Hepatocyte (in vitro differentiated cells): ENCODE data around the gene GPR35. TPM values are rescaled to one million over a fixed set of nuclear protein-coding genes. Genes with fewer than 3 reads are reported as not detected.

Source experiments
- DNase-seq: peaks from one replicate; pipeline ENCODE4 v3.0.0-alpha.2; 2016; ENCODE audit warnings: low spot score
- H2AFZ ChIP-seq: fragments of 200-600 bp; sonication (generic); 2 replicates; pipeline ENCODE4 v1.6.0; 2016; ENCODE audit warnings: antibody characterized with exemption, mild to moderate bottlenecking
- H3K27ac ChIP-seq: fragments of 200-600 bp; sonication (generic); 2 replicates; pipeline ENCODE4 v1.5.1; 2016; ENCODE audit warnings: mild to moderate bottlenecking
- H3K27me3 ChIP-seq: fragments of 200-600 bp; sonication (generic); 2 replicates; pipeline ENCODE4 v1.6.1; 2016
- H3K36me3 ChIP-seq: fragments of 200-600 bp; sonication (generic); replicated peaks from 2 replicates; pipeline ENCODE4 v1.5.1; 2016; ENCODE audit warnings: low read depth; ENCODE audit not compliant: insufficient read depth
- H3K4me1 ChIP-seq: fragments of 200-600 bp; sonication (generic); 2 replicates; pipeline ENCODE4 v1.5.1; 2016; ENCODE audit warnings: mild to moderate bottlenecking, moderate library complexity; ENCODE audit not compliant: insufficient read depth
- H3K4me2 ChIP-seq: fragments of 200-600 bp; sonication (generic); 2 replicates; pipeline ENCODE4 v1.6.0; 2016
- H3K4me3 ChIP-seq: fragments of 200-600 bp; sonication (generic); 2 replicates; pipeline ENCODE4 v1.5.1; 2016; ENCODE audit warnings: mild to moderate bottlenecking
- H3K79me2 ChIP-seq: fragments of 200-600 bp; sonication (generic); 2 replicates; pipeline ENCODE4 v1.6.0; 2017; ENCODE audit warnings: mild to moderate bottlenecking
- H3K9me2 ChIP-seq: fragments of 200-600 bp; sonication (generic); replicated peaks from 2 replicates; pipeline ENCODE4 v1.6.0; 2017; ENCODE audit warnings: mild to moderate bottlenecking; ENCODE audit not compliant: insufficient read depth
- H3K9me3 ChIP-seq: fragments of 200-600 bp; sonication (generic); 2 replicates; pipeline ENCODE4 v1.5.1; 2016; ENCODE audit warnings: low read depth, mild to moderate bottlenecking
- H4K20me1 ChIP-seq: fragments of 200-600 bp; sonication (generic); 2 replicates; pipeline ENCODE4 v1.6.0; 2016; ENCODE audit warnings: mild to moderate bottlenecking; ENCODE audit not compliant: insufficient read depth, poor library complexity, severe bottlenecking
- EZH2 ChIP-seq: fragments of 200-600 bp; sonication (generic); IDR thresholded peaks from 2 replicates; pipeline ENCODE4 v1.6.1; 2016; ENCODE audit warnings: antibody characterized with exemption, mild to moderate bottlenecking, borderline replicate concordance
- EZH2phosphoT487 ChIP-seq: fragments of 200-600 bp; sonication (generic); IDR thresholded peaks from one replicate; pipeline ENCODE4 v1.6.1; 2018; ENCODE audit warnings: antibody characterized with exemption, mild to moderate bottlenecking, low read depth, moderate library complexity; ENCODE audit not compliant: unreplicated experiment, severe bottlenecking
- WGBS: methylation state at CpG from one replicate; pipeline ENCODE4 v1.1.6; 2016; ENCODE audit warnings: low lambda C conversion rate; ENCODE audit errors: missing lambda C conversion rate; 5-methylcytosine and 5-hydroxymethylcytosine counted together
- polyA plus RNA-seq: library from polyadenylated mRNA; unstranded; fragments of >200 nt; fragmentation: Nextera tagmentation; extraction: Ambion mirVana; gene quantifications from 2 replicates; pipeline ENCODE4 v1.2.1, GENCODE V29; 2016
- total RNA-seq: library from RNA; depleted of rRNA; stranded (reverse); fragments of >200 nt; gene quantifications from 2 replicates; pipeline ENCODE4 v1.2.3, GENCODE V29; 2014
- TF ChIP-seq, protein P1 (sequence below): fragments of 200-600 bp; sonication (generic); IDR thresholded peaks from 2 replicates; pipeline ENCODE4 v1.5.1; 2016; ENCODE audit warnings: antibody characterized with exemption, mild to moderate bottlenecking; ENCODE audit not compliant: poor library complexity

GPR35 gene
- total and polyA plus RNA-seq, 2 experiments from 2014 or later = 10.5 to 14.7 TPM

- Histone ChIP-seq H3K27ac (no peak overlapping the region), H3K79me2 (no peaks in the 10 kb centered on the region), H3K27me3 (no peaks in the 10 kb centered on the region), H3K9me2 (no peaks in the 10 kb centered on the region), H3K9me3 (no peaks in the 10 kb centered on the region), H3K4me3 (no peak overlapping the region), H2AFZ (no peak overlapping the region), H3K36me3 (no peaks in the 10 kb centered on the region), H4K20me1 (peaks cover 3% of the 10 kb centered on the region), H3K4me2 (no peak overlapping the region), H3K4me1 (peaks cover 12% of the 10 kb centered on the region)
- no peak for DNase-seq
- TF ChIP-seq, protein P1, sequence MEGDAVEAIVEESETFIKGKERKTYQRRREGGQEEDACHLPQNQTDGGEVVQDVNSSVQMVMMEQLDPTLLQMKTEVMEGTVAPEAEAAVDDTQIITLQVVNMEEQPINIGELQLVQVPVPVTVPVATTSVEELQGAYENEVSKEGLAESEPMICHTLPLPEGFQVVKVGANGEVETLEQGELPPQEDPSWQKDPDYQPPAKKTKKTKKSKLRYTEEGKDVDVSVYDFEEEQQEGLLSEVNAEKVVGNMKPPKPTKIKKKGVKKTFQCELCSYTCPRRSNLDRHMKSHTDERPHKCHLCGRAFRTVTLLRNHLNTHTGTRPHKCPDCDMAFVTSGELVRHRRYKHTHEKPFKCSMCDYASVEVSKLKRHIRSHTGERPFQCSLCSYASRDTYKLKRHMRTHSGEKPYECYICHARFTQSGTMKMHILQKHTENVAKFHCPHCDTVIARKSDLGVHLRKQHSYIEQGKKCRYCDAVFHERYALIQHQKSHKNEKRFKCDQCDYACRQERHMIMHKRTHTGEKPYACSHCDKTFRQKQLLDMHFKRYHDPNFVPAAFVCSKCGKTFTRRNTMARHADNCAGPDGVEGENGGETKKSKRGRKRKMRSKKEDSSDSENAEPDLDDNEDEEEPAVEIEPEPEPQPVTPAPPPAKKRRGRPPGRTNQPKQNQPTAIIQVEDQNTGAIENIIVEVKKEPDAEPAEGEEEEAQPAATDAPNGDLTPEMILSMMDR = no peak
- TF ChIP-seq EZH2 (no peak), EZH2phosphoT487 (no peak)
- 97% methylated on average over 16 of the region's 16 CpGs for WGBS
Observed at GRCh38 chr2:240600451-240600961, 24.8 kb upstream of the GPR35 start.

GRCh38 chr2:240601061-240601830 lies 24.0 kb upstream of the GPR35 start:
- H3K9me3 ChIP-seq = no peaks in the 10 kb centered on the region
- no peaks in the 10 kb centered on the region for H3K79me2 ChIP-seq
- H3K27me3 ChIP-seq = no peaks in the 10 kb centered on the region
- H3K9me2 ChIP-seq = no peaks in the 10 kb centered on the region
- no peak for DNase-seq
- H3K27ac ChIP-seq = no peak overlapping the region
- no peak overlapping the region for H3K4me2 ChIP-seq
- H4K20me1 ChIP-seq = no peaks in the 10 kb centered on the region
- no peaks in the 10 kb centered on the region for H3K36me3 ChIP-seq
- 95% methylated on average over 20 of the region's 20 CpGs for WGBS
- H2AFZ ChIP-seq = no peak overlapping the region
- H3K4me3 ChIP-seq = no peak overlapping the region
- peaks cover 12% of the 10 kb centered on the region for H3K4me1 ChIP-seq
- TF ChIP-seq EZH2phosphoT487 (no peak), EZH2 (no peak)
- TF ChIP-seq, protein P1 = no peak

GRCh38 chr2:240601831-240602160 lies 23.5 kb upstream of the GPR35 start:
- no peaks in the 10 kb centered on the region for H3K9me2 ChIP-seq
- no peaks in the 10 kb centered on the region for H3K79me2 ChIP-seq
- peaks cover 12% of the 10 kb centered on the region for H3K4me1 ChIP-seq
- no peak for DNase-seq
- WGBS = 96% methylated on average over 11 of the region's 11 CpGs
- H4K20me1 ChIP-seq = no peaks in the 10 kb centered on the region
- H2AFZ ChIP-seq = no peak overlapping the region
- no peak overlapping the region for H3K4me3 ChIP-seq
- H3K4me2 ChIP-seq = no peak overlapping the region
- no peak overlapping the region for H3K27ac ChIP-seq
- no peaks in the 10 kb centered on the region for H3K36me3 ChIP-seq
- no peaks in the 10 kb centered on the region for H3K27me3 ChIP-seq
- TF ChIP-seq, protein P1 = no peak
- TF ChIP-seq EZH2phosphoT487 (no peak), EZH2 (no peak)
- H3K9me3 ChIP-seq = no peaks in the 10 kb centered on the region
